PC-9 (cell line): ENCODE results near the gene FOXD2. TPM values are rescaled to one million over a fixed set of nuclear protein-coding genes. Genes with fewer than 3 reads are reported as not detected.

Experiments
- BruUV-seq: library from RNA; stranded (reverse); fragments of 400-500 nt; replicated peaks from 2 replicates; lab custom pipeline; 2021; lab: Mats Ljungman, UMichigan
- CTCF ChIA-PET: fragments of 300-600 bp; sonication (Branson Sonifier 250); formaldehyde crosslinking; loops from one replicate; lab custom pipeline; 2022; ENCODE audit warnings: antibody characterized with exemption; lab: Charles Lee
- POLR2A ChIA-PET: fragments of 300-600 bp; sonication (Branson Sonifier 250); formaldehyde crosslinking; loops from one replicate; lab custom pipeline; 2022; ENCODE audit warnings: antibody characterized with exemption; ENCODE audit not compliant: unreplicated experiment; lab: Charles Lee
- DNase-seq, 2 experiments: peaks; one replicate each; pipeline versions ENCODE4 v3.0.0 to v3.0.0-alpha.2; 2015 to 2022; ENCODE audit warnings: mixed read lengths in 1 of 2
- H2AFZ ChIP-seq: fragments of 200-600 bp; sonication (generic); 2 replicates; pipeline ENCODE4 v1.8.1; 2017; ENCODE audit warnings: antibody characterized with exemption
- H3F3A ChIP-seq: fragments of 200-600 bp; sonication (generic); 2 replicates; pipeline ENCODE4 v1.8.1; 2017; ENCODE audit warnings: antibody characterized with exemption, mild to moderate bottlenecking, low read depth; ENCODE audit not compliant: insufficient read depth
- H3K27ac ChIP-seq: fragments of 200-600 bp; sonication (generic); 2 replicates; pipeline ENCODE4 v1.6.1; 2016; ENCODE audit warnings: mixed run types
- H3K27me3 ChIP-seq: fragments of 200-600 bp; sonication (generic); 2 replicates; pipeline ENCODE4 v1.6.1; 2016; ENCODE audit warnings: low read depth, mixed run types; ENCODE audit not compliant: insufficient read depth
- H3K36me3 ChIP-seq: fragments of 200-600 bp; sonication (generic); 2 replicates; pipeline ENCODE4 v1.6.1; 2016; ENCODE audit warnings: low read depth, mixed run types
- H3K4me1 ChIP-seq: fragments of 200-600 bp; sonication (generic); replicated peaks from 2 replicates; pipeline ENCODE4 v1.6.1; 2016; ENCODE audit warnings: mixed run types; ENCODE audit not compliant: insufficient read depth
- H3K4me2 ChIP-seq: fragments of 200-600 bp; sonication (generic); 2 replicates; pipeline ENCODE4 v1.6.1; 2017; ENCODE audit warnings: mixed run types
- H3K4me3 ChIP-seq: fragments of 200-600 bp; sonication (generic); 2 replicates; pipeline ENCODE4 v1.6.1; 2016; ENCODE audit warnings: mixed run types
- H3K79me2 ChIP-seq: fragments of 200-600 bp; sonication (generic); 2 replicates; pipeline ENCODE4 v1.6.1; 2017; ENCODE audit warnings: low read depth, mixed run types
- H3K9me2 ChIP-seq: fragments of 200-600 bp; sonication (generic); 2 replicates; pipeline ENCODE4 v1.8.1; 2017; ENCODE audit warnings: mild to moderate bottlenecking; ENCODE audit not compliant: insufficient read depth
- H3K9me3 ChIP-seq: fragments of 200-600 bp; sonication (generic); 2 replicates; pipeline ENCODE4 v1.8.1; 2016; ENCODE audit warnings: low read depth; ENCODE audit not compliant: insufficient read depth
- H4K20me1 ChIP-seq: fragments of 200-600 bp; sonication (generic); 2 replicates; pipeline ENCODE4 v1.8.1; 2017; ENCODE audit not compliant: insufficient read depth
- EZH2 ChIP-seq: fragments of 200-600 bp; sonication (generic); IDR thresholded peaks from 2 replicates; pipeline ENCODE4 v1.8.0; 2017; ENCODE audit warnings: antibody characterized with exemption, low read depth
- intact Hi-C: fragments of 100-400 bp; cut with micrococcal nuclease; formaldehyde crosslinking; loops from one replicate; pipeline ENCODE4 v1.10.0; 2022; ENCODE audit not compliant: unreplicated experiment
- total RNA-seq: library from RNA; stranded (reverse); gene quantifications from 2 replicates; pipeline ENCODE4 v1.2.3, GENCODE V29; 2021
- TF ChIP-seq, protein P1 (sequence below): fragments of 200-600 bp; sonication (generic); conservative IDR thresholded peaks from 2 replicates; pipeline ENCODE4 v1.6.1; 2017; ENCODE audit warnings: mixed run types, antibody characterized with exemption, mild to moderate bottlenecking, moderate library complexity

Gene FOXD2
- total RNA-seq, 1 experiment from 2014 or later, result 0.35 TPM

DNA sequence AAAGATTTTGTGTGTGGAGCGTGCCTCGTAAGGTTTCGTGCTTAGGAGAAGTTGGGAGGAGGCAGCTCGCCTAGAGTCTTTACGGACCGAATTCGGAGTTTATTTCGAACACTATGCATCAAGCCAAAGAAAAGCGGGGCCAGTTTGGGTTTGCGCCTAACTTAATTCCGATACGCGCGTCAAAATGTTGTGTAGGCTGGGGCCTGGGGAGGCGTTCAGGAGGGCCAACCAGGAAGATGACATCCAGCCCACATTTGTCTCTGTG, 6.4 kb downstream of the FOXD2 start:
- H2AFZ ChIP-seq, result no peak overlapping the region
- peaks cover 5% of the 10 kb centered on the region; the same call in 1 of the 2 replicates for H3F3A ChIP-seq
- H3K9me2 ChIP-seq, result no peaks in the 10 kb centered on the region
- no peaks in the 10 kb centered on the region for H3K9me3 ChIP-seq
- no peak for DNase-seq
- H3K27ac ChIP-seq, result no peak overlapping the region
- CTCF ChIA-PET, result no interaction called here
- TF ChIP-seq EZH2, result no peak
- TF ChIP-seq, protein P1, sequence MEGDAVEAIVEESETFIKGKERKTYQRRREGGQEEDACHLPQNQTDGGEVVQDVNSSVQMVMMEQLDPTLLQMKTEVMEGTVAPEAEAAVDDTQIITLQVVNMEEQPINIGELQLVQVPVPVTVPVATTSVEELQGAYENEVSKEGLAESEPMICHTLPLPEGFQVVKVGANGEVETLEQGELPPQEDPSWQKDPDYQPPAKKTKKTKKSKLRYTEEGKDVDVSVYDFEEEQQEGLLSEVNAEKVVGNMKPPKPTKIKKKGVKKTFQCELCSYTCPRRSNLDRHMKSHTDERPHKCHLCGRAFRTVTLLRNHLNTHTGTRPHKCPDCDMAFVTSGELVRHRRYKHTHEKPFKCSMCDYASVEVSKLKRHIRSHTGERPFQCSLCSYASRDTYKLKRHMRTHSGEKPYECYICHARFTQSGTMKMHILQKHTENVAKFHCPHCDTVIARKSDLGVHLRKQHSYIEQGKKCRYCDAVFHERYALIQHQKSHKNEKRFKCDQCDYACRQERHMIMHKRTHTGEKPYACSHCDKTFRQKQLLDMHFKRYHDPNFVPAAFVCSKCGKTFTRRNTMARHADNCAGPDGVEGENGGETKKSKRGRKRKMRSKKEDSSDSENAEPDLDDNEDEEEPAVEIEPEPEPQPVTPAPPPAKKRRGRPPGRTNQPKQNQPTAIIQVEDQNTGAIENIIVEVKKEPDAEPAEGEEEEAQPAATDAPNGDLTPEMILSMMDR, result no peak
- H3K4me1 ChIP-seq, result no peaks in the 10 kb centered on the region
- no peaks in the 10 kb centered on the region for H4K20me1 ChIP-seq
- POLR2A ChIA-PET, result no interaction called here
- no peaks in the 10 kb centered on the region for H3K36me3 ChIP-seq
- H3K27me3 ChIP-seq, result no peaks in the 10 kb centered on the region
- no TSS peak for BruUV-seq
- intact Hi-C loops, result no loop called here
- H3K4me3 ChIP-seq, result no peak overlapping the region
- no peak overlapping the region for H3K4me2 ChIP-seq
- no peaks in the 10 kb centered on the region for H3K79me2 ChIP-seq

DNA sequence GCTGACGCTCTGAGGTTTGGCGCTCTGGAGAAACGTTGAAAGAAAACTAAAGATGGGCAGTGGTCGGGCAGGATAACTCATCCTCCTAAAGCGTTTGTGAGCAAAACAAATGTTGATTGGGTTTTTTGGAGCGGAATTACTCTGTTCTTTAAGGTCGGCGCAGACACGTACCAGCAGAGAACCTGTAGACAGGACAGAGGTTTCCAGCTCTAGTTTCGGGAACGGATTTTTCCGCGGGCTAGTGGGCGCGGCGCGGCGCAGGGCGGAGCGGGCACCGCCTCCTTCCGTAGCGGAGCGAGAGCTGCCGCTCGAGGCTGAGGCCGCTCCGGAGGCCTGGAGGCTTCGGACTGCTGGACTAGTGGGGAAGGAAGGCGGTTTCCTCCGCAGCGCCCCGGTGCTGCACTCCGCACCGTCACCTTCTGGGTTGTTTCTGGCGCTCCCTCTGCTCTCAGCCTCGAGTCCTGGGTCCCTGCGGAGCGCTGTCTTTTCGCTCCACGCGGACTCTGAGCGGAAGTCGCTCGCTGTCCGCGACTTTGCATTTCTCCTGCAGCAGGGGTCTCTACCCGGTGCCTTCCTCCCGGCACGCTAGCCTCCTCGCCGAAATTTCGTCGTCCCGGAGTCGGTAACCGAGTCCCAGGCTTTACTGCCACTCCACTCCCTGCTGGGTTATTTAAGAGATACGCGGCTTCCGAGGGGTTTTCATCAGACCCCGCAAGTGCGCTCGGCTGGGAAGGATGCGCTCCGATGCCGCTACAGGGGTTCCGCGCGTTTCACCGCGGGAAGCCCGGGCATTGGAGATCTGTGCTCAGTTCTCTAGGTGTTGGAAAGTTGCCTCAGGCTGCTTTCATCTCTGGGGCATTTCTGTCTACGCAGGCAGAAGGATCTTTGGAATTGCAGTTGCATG, 7.0 kb downstream of the FOXD2 start:
- H3K4me2 ChIP-seq, result no peak overlapping the region
- H3K27ac ChIP-seq, result no peak overlapping the region
- DNase-seq, result no peak
- H3F3A ChIP-seq, result peaks cover 5% of the 10 kb centered on the region; the same call in 1 of the 2 replicates
- H3K9me3 ChIP-seq, result no peaks in the 10 kb centered on the region
- ChIA-PET CTCF (no interaction called here), POLR2A (interaction anchor here (0.7 kb wide), 1 partner anchor 687 kb away, joined by 3 read pairs; no protein-coding TSS in a partner anchor)
- no peaks in the 10 kb centered on the region for H3K79me2 ChIP-seq
- H3K36me3 ChIP-seq, result no peaks in the 10 kb centered on the region
- intact Hi-C loops, result no loop called here
- no peaks in the 10 kb centered on the region for H3K27me3 ChIP-seq
- TF ChIP-seq, protein P1, result no peak
- no peak for TF ChIP-seq EZH2
- no peak overlapping the region for H2AFZ ChIP-seq
- no peaks in the 10 kb centered on the region for H3K9me2 ChIP-seq
- BruUV-seq, result no TSS peak
- no peaks in the 10 kb centered on the region for H4K20me1 ChIP-seq
- no peak overlapping the region for H3K4me3 ChIP-seq
- H3K4me1 ChIP-seq, result no peaks in the 10 kb centered on the region

DNA sequence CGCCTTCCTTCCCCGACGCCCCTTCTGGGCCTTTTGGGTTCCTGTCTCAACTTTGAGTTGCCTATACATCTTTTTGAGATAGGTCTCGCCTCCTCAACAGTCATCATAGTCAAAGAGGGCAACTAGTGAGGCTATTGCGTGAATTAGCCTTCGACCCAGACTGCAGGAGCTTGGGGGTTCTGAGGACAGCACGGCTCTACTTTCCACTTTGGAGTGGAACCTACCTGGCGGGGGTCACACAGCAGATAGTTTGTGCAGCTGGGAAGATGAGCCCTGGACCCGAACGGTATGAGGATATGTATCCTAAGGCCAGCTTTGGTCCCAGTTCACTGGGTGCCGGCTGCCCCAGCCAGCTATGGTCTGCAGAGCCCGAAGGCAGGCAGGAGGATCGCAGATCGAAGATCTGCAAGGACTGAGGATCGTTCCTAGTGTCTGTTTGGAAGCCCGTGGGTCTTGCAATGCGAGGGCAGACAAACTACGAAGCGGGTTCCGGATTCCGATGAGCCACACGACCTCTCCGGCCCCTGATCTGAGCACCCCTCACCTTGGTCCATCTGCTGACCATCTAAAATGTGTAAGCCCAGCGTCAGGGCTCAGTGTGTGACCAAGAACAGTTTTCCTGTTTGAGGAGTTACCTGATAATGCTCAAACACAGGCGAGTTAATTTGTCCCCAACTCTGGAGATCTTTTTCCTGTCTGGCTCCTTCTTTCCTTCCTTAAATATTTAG, 8.1 kb downstream of the FOXD2 start:
- no peak for DNase-seq
- intact Hi-C loops, result no loop called here
- ChIA-PET POLR2A (no interaction called here), CTCF (no interaction called here)
- no peaks in the 10 kb centered on the region for H3K27me3 ChIP-seq
- H3K79me2 ChIP-seq, result no peaks in the 10 kb centered on the region
- no peaks in the 10 kb centered on the region for H3K4me1 ChIP-seq
- H3K4me3 ChIP-seq, result no peak overlapping the region
- no peaks in the 10 kb centered on the region for H3K9me2 ChIP-seq
- no TSS peak for BruUV-seq
- H3K4me2 ChIP-seq, result no peak overlapping the region
- no peaks in the 10 kb centered on the region for H3K9me3 ChIP-seq
- H4K20me1 ChIP-seq, result no peaks in the 10 kb centered on the region
- H3F3A ChIP-seq, result no peaks in the 10 kb centered on the region; the same call in 1 of the 2 replicates
- no peak for TF ChIP-seq EZH2
- TF ChIP-seq, protein P1, result no peak
- H2AFZ ChIP-seq, result no peak overlapping the region
- no peak overlapping the region for H3K27ac ChIP-seq
- H3K36me3 ChIP-seq, result no peaks in the 10 kb centered on the region
